NCI-H2107 treated with DMSO at 0.1 percent for 48 hours (cell line): ENCODE data around the gene RMI2.

Source experiments
- DNase-seq: peaks from one replicate; lab custom pipeline; 2025; ENCODE audit not compliant: unreplicated experiment; lab: John Stamatoyannopoulos, UW

The RMI2 gene

DNA sequence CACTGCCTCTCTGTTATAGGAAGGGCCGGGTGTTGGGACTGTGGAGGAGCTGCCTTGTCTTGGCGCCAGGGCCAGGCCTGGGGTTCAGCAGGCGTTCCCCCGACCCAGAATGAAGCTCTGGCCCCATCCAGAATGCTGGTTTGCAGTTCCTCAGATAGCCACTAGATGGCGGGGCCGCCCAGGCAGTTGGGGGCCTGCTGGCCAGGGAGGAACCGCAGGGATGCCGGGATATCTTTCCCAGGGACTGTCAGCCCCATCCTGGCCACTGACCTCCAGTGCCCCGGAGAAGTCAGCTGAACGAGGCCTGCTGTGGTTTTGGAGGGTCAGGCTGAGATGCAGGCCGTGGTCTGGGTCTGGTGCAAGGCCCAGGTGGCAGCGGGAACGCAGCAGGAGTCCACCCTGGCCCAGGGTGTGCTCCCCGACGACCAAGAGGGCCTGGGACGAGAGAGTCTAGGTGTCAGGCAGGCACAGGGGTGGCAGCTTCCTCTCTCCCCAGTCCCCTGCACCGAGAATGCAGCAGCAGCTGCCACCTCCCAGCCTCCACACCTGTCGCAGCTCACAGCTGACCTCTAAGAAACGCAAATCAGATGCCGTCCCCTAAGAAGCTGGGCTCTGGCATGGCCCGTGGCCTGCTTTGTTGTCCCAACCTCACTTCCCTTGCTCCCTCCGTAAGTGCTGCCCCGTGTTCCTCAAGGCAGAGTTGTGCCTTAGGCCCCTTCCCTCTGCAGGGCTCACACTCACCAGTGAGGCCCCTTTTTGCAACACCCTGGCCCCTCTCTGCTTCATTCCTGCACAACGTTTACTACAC, 51.2 kb downstream of the RMI2 start:
- DNase-seq, result no peak

DNA sequence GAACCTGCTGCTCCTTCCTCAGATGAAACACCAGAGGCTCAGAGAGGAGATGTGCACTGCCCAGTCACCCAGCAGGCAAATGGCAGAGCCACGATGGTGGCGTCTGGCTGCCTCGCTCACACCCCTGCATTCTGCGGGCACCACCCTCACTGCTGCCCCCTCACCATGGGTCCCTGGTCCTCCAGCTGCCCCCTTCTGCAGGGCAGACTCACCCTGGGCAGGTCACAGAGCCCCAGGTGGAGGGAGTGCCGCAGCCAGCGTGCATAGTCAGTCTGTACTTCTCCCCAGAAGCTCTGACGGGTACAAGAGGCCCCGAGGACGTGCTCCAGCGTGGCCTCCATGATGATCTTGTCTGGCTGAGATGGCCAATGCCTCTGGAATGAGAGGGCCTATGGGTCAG, 52.9 kb downstream of the RMI2 start:
- DNase-seq, result no peak

DNA sequence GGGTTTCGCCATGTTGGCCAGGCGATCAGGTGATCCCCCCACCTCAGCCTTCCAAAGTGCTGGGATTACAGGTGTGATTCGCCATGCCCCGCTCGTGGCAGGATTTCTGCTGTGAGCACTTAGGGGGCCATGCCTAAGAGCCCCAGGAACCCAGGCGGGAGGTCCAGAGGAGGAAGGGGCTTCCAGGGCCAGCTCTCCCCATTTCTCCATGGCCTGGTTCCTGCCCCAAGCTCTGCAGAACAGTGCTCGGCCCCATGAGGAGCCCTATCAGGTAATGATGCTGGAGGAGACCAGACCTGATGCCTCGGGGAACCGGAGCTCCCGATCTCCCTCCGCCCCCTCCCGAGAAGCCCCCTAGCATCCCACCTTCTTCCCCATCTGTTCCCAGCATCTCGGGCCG, 53.6 kb downstream of the RMI2 start:
- no peak for DNase-seq

DNA sequence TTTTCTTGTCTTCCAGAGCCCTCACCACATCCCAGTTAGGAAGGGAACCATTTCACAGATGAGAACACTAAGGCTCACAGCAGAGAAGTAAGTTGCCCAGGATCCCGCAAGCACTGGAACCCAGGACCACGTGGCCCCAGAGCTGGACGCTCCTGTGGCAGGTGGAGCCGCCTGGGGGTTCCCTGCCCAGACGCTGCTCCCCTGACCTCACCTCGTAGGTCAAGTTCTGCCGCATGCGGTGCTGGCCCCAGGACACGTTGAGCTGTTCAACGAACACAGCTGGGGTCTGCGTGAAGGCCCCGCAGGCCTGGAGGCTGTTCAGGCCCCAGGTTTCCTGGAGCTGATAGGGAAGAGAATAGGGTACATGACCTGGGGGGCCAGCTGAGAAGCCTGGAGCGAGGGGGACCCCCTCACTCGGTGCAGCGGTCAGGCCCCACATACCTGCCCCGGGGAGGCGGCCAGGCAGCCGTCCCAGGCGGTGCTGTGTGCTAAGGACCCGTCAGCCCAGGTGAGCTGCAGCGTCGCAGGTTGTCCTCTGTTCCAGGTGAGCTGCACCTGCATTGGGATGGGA, 54.1 kb downstream of the RMI2 start:
- DNase-seq, result no peak

DNA sequence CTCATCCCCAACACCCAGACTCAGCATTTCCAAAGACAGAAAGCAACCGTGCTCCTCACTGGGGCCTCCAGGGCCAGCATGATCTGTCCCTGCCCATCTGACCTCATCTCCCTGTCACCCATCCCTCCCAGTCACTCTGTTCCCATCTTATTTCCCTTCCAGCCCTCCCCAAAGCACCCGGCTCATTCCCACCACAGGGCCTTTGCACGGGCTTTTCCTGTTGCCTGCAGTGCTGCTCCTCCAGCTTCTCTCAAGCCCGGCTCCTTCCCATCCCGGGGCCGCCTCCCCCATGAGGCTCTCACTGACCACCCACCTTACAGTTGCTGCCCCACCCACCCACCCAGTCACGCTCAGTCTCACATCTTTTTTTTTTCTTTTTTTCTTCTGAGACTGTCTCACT, 54.8 kb downstream of the RMI2 start:
- no peak for DNase-seq
